Measurements from ENCODE around the gene BEND6. TPM values are rescaled to one million over a fixed set of nuclear protein-coding genes. Genes with fewer than 3 reads are reported as not detected.

The BEND6 gene
- total and polyA plus RNA-seq, 4 donors, result under 0.01 to 0.14 (median 0.03) TPM; not detected in 1

- 48% methylated on average over 1 of the region's 1 CpG for WGBS
- H3K4me3 ChIP-seq (ENCODE audit: low read depth in 1 of 3, low read length in 3 of 3), result no peak overlapping the region
- no peaks in the 10 kb centered on the region for H3K36me3 ChIP-seq (ENCODE audit: control insufficient read depth in 4 of 4, insufficient read depth in 3 of 4, low read depth in 1 of 4, low read length in 3 of 4)
Observed at GRCh38 chr6:56947924-56948323, 7.0 kb upstream of the BEND6 start.

More at GRCh38 chr6:56947924-56948323, 7.0 kb upstream of the BEND6 start:
- peaks cover 0 to 11% (median under 1%) of the 10 kb centered on the region in 4 donors for H3K27me3 ChIP-seq (ENCODE audit: control insufficient read depth in 4 of 4, insufficient read depth in 4 of 4, low read length in 3 of 4)
- DNase-seq (ENCODE audit: low spot score), result no peak
- H3K9me3 ChIP-seq (ENCODE audit: control insufficient read depth in 4 of 4, low read length in 3 of 4), result no peaks in the 10 kb centered on the region
- H3K4me1 ChIP-seq (ENCODE audit: control insufficient read depth in 4 of 4, insufficient read depth in 4 of 4, low read length in 3 of 4), result no peaks in the 10 kb centered on the region
- H3K9ac ChIP-seq (ENCODE audit: low read depth in 1 of 2, low read length in 2 of 2), result no peak overlapping the region
- H3K27ac ChIP-seq (ENCODE audit: low read depth in 1 of 2, low read length in 2 of 2), result no peak overlapping the region
- TF ChIP-seq NR2F2 (IDR thresholded peaks at IDR 0.05), result no peak
- TF ChIP-seq TAF1 (conservative IDR thresholded peaks at IDR 0.05), result no peak
- TF ChIP-seq RAD21 (IDR thresholded peaks at IDR 0.05), result no peak
- no peak for TF ChIP-seq MAX (IDR thresholded peaks at IDR 0.05)
- no peak for TF ChIP-seq CTCF (IDR thresholded peaks at IDR 0.05; ENCODE audit: low read depth, low read length, missing input control)
- no peak for TF ChIP-seq FOXA1 (IDR thresholded peaks at IDR 0.05)
- no peak for TF ChIP-seq GABPA (IDR thresholded peaks at IDR 0.05 in 1 of 2, conservative IDR thresholded peaks at IDR 0.05 in 1 of 2)
- TF ChIP-seq RXRA (IDR thresholded peaks at IDR 0.05), result no peak
- TF ChIP-seq JUND (IDR thresholded peaks at IDR 0.05), result no peak
- no peak for TF ChIP-seq ZBTB33 (IDR thresholded peaks at IDR 0.05)
- TF ChIP-seq FOXA2 (IDR thresholded peaks at IDR 0.05), result no peak
- no peak for TF ChIP-seq HNF4G (IDR thresholded peaks at IDR 0.05)
- no peak for TF ChIP-seq SP1 (IDR thresholded peaks at IDR 0.05)
- TF ChIP-seq EGR1 (IDR thresholded peaks at IDR 0.05; ENCODE audit: low read depth in 2 of 2), result no peak
- no peak for TF ChIP-seq REST (IDR thresholded peaks at IDR 0.05)
- TF ChIP-seq YY1 (IDR thresholded peaks at IDR 0.05), result no peak
- TF ChIP-seq HNF4A (conservative IDR thresholded peaks at IDR 0.05), result no peak

Measured in liver (tissue), 9 donors.